Measurements from ENCODE around the gene TFAP2B. TPM values are rescaled to one million over a fixed set of nuclear protein-coding genes. Genes with fewer than 3 reads are reported as not detected.

TFAP2B gene
- polyA plus RNA-seq, 1 experiment: not detected

GRCh38 chr6:50890579-50890978, 71.9 kb downstream of the TFAP2B start:
- TF ChIP-seq, protein P1, sequence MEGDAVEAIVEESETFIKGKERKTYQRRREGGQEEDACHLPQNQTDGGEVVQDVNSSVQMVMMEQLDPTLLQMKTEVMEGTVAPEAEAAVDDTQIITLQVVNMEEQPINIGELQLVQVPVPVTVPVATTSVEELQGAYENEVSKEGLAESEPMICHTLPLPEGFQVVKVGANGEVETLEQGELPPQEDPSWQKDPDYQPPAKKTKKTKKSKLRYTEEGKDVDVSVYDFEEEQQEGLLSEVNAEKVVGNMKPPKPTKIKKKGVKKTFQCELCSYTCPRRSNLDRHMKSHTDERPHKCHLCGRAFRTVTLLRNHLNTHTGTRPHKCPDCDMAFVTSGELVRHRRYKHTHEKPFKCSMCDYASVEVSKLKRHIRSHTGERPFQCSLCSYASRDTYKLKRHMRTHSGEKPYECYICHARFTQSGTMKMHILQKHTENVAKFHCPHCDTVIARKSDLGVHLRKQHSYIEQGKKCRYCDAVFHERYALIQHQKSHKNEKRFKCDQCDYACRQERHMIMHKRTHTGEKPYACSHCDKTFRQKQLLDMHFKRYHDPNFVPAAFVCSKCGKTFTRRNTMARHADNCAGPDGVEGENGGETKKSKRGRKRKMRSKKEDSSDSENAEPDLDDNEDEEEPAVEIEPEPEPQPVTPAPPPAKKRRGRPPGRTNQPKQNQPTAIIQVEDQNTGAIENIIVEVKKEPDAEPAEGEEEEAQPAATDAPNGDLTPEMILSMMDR (IDR thresholded peaks at IDR 0.05; ENCODE audit: insufficient read depth, low read depth, low read length): no peak
- no peak overlapping the region for H3K4me3 ChIP-seq (ENCODE audit: low read depth, low read length)
- ChIA-PET POLR2A (no interaction called here), CTCF (no interaction called here)
- no peaks in the 10 kb centered on the region for H3K27me3 ChIP-seq (ENCODE audit: control insufficient read depth, insufficient read depth, low read length)
- no peak for DNase-seq (ENCODE audit: low read depth)
- no peaks in the 10 kb centered on the region for H3K36me3 ChIP-seq (ENCODE audit: control insufficient read depth, insufficient read depth, low read length)

DNA sequence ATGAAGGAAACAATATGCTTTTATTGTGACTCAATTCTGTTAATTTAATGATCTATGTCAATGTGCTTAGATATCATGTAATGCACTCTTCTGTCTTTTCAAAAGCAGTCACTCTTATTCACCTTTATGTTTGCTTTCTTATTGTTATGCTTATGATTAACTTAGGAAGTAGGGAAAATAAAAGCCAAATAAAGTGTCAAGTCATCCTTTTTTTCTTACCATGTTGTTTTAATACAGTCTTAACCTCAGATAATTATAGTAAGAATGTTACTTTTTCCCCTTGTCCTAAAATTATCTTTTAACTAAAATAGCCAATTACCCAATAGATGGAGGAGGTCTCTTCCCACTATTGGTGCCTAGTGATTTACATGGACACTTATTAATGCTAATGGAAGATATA, 72.6 kb downstream of the TFAP2B start:
- Histone ChIP-seq H3K27me3 (ENCODE audit: control insufficient read depth, insufficient read depth, low read length) (no peaks in the 10 kb centered on the region), H3K36me3 (ENCODE audit: control insufficient read depth, insufficient read depth, low read length) (no peaks in the 10 kb centered on the region), H3K4me3 (ENCODE audit: low read depth, low read length) (no peak overlapping the region)
- POLR2A ChIA-PET: no interaction called here
- no peak for DNase-seq (ENCODE audit: low read depth)
- CTCF ChIA-PET: no interaction called here
- TF ChIP-seq, protein P1 (IDR thresholded peaks at IDR 0.05; ENCODE audit: insufficient read depth, low read depth, low read length): no peak

Other genes starting within 250 kb of the TFAP2B start
- not detected in 2 replicates for gene TFAP2D, start 105.3 kb upstream of the TFAP2B start, polyA plus RNA-seq (2011; rRNA removed)

Data from BJ (cell line).